ENCODE measurements around the gene RELT. TPM values are rescaled to one million over a fixed set of nuclear protein-coding genes. Genes with fewer than 3 reads are reported as not detected.

The RELT gene
- total and polyA plus RNA-seq, 2 donors (not counting 1 experiment from before 2014, with no cell fraction given): 0.33 to 0.70 TPM

GRCh38 chr11:73361953-73362776 is 14.0 kb upstream of the RELT start:
- no peak overlapping the region for H3K27ac ChIP-seq (ENCODE audit: insufficient read depth, low read length)
- H3K4me3 ChIP-seq (replicated peaks in 1 of 4; ENCODE audit: control extremely low read depth in 1 of 4, insufficient read depth in 1 of 4, low read depth in 3 of 4, low read length in 4 of 4): no peak overlapping the region
- peaks cover 64% of the 10 kb centered on the region for H3K36me3 ChIP-seq (ENCODE audit: control insufficient read depth, insufficient read depth, low read length)
- no peaks in the 10 kb centered on the region for H3K9me3 ChIP-seq (ENCODE audit: control insufficient read depth, insufficient read depth, low read depth, low read length)
- H2AFZ ChIP-seq (ENCODE audit: low read length): no peak overlapping the region
- no peaks in the 10 kb centered on the region for H4K20me1 ChIP-seq (ENCODE audit: control insufficient read depth, extremely low read depth, insufficient read depth, low read length)
- no peak for DNase-seq (ENCODE audit: low read depth in 2 of 2)
- no peaks in the 10 kb centered on the region for H3K27me3 ChIP-seq (ENCODE audit: control insufficient read depth, insufficient read depth, low read length)
- H3K9ac ChIP-seq (ENCODE audit: insufficient read depth, low read length): no peak overlapping the region
- H3K4me2 ChIP-seq (ENCODE audit: extremely low read depth, insufficient read depth, low read length): no peak overlapping the region
- TF ChIP-seq EZH2 (IDR thresholded peaks at IDR 0.05; ENCODE audit: low read length, missing control alignments): no peak
- TF ChIP-seq, protein P1, sequence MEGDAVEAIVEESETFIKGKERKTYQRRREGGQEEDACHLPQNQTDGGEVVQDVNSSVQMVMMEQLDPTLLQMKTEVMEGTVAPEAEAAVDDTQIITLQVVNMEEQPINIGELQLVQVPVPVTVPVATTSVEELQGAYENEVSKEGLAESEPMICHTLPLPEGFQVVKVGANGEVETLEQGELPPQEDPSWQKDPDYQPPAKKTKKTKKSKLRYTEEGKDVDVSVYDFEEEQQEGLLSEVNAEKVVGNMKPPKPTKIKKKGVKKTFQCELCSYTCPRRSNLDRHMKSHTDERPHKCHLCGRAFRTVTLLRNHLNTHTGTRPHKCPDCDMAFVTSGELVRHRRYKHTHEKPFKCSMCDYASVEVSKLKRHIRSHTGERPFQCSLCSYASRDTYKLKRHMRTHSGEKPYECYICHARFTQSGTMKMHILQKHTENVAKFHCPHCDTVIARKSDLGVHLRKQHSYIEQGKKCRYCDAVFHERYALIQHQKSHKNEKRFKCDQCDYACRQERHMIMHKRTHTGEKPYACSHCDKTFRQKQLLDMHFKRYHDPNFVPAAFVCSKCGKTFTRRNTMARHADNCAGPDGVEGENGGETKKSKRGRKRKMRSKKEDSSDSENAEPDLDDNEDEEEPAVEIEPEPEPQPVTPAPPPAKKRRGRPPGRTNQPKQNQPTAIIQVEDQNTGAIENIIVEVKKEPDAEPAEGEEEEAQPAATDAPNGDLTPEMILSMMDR (conservative IDR thresholded peaks at IDR 0.05 in 1 of 2, IDR thresholded peaks at IDR 0.05 in 1 of 2; ENCODE audit: low read depth in 1 of 2, low read length in 2 of 2): no peak
- H3K4me1 ChIP-seq (ENCODE audit: control insufficient read depth, extremely low read depth, insufficient read depth, low read length): peaks cover 24% of the 10 kb centered on the region
- H3K79me2 ChIP-seq (ENCODE audit: control insufficient read depth, insufficient read depth, low read length): no peaks in the 10 kb centered on the region

DNA sequence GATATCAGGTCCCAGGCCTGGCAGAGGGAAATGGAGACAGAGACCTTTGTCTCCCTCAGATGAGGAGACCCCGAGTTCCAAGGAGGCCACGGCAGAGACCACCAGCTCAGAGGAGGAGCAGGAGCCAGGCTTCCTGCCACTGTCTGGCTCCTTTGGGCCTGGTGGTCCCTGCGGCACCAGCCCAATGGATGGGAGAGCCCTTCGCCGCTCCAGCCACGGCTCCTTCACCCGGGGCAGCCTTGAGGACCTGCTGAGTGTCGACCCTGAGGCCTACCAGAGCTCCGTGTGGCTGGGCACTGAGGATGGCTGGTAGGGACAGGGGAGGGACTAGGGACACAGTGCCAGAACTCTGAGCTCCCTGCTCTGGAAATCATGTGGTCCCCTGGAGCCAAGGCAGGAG is 13.1 kb upstream of the RELT start:
- Histone ChIP-seq H3K9ac (ENCODE audit: insufficient read depth, low read length) (no peak overlapping the region), H3K36me3 (ENCODE audit: control insufficient read depth, insufficient read depth, low read length) (peaks cover 63% of the 10 kb centered on the region), H3K4me2 (ENCODE audit: extremely low read depth, insufficient read depth, low read length) (no peak overlapping the region), H3K4me3 (replicated peaks in 1 of 4; ENCODE audit: control extremely low read depth in 1 of 4, insufficient read depth in 1 of 4, low read depth in 3 of 4, low read length in 4 of 4) (no peak overlapping the region), H3K4me1 (ENCODE audit: control insufficient read depth, extremely low read depth, insufficient read depth, low read length) (peaks cover 14% of the 10 kb centered on the region), H3K27ac (ENCODE audit: insufficient read depth, low read length) (no peak overlapping the region), H3K27me3 (ENCODE audit: control insufficient read depth, insufficient read depth, low read length) (no peaks in the 10 kb centered on the region), H4K20me1 (ENCODE audit: control insufficient read depth, extremely low read depth, insufficient read depth, low read length) (no peaks in the 10 kb centered on the region), H3K79me2 (ENCODE audit: control insufficient read depth, insufficient read depth, low read length) (no peaks in the 10 kb centered on the region), H3K9me3 (ENCODE audit: control insufficient read depth, insufficient read depth, low read depth, low read length) (no peaks in the 10 kb centered on the region), H2AFZ (ENCODE audit: low read length) (no peak overlapping the region)
- no peak for TF ChIP-seq EZH2 (IDR thresholded peaks at IDR 0.05; ENCODE audit: low read length, missing control alignments)
- TF ChIP-seq, protein P1 (conservative IDR thresholded peaks at IDR 0.05 in 1 of 2, IDR thresholded peaks at IDR 0.05 in 1 of 2; ENCODE audit: low read depth in 1 of 2, low read length in 2 of 2): no peak
- no peak for DNase-seq (ENCODE audit: low read depth in 2 of 2)

DNA sequence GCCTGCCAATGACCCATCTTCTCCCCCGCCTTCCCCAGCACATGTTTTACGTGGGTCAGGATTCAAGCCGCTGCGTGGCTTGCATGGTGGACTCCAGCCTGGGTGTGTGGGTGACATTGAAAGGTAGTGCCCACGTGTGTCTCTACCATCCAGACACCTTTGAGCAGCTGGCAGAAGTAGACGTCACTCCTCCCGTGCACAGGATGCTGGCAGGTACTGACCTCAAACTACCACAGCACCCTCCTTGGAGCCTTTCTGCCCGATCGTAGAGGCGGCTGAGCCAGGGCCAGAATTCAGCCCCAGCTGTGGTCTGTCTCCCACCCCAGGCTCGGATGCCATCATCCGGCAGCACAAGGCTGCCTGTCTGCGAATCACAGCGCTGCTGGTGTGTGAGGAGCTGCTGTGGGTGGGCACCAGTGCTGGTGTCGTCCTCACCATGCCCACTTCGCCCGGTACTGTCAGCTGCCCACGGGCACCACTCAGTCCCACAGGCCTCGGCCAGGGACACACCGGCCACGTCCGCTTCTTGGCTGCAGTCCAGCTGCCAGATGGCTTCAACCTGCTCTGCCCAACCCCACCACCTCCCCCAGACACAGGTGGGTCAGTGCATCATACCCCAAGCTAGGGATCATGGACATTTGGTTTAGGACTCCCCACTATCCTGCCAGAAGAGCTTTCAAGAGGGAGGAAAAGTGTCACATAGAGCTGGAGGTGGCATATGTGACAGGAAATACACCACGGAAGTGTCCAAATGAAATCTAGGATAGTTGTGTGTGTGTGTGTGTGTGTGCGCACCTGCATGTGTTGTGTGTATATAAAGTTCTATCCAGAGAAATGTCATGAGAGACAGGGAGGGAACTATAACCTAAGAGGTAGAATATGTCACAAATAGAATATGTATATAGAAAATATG is 10.6 kb upstream of the RELT start:
- Histone ChIP-seq H3K9me3 (ENCODE audit: control insufficient read depth, insufficient read depth, low read depth, low read length) (no peaks in the 10 kb centered on the region), H2AFZ (ENCODE audit: low read length) (no peak overlapping the region), H3K27me3 (ENCODE audit: control insufficient read depth, insufficient read depth, low read length) (no peaks in the 10 kb centered on the region), H3K9ac (ENCODE audit: insufficient read depth, low read length) (no peak overlapping the region), H3K79me2 (ENCODE audit: control insufficient read depth, insufficient read depth, low read length) (no peaks in the 10 kb centered on the region), H3K4me3 (replicated peaks in 1 of 4; ENCODE audit: control extremely low read depth in 1 of 4, insufficient read depth in 1 of 4, low read depth in 3 of 4, low read length in 4 of 4) (no peak overlapping the region), H3K4me2 (ENCODE audit: extremely low read depth, insufficient read depth, low read length) (no peak overlapping the region), H3K36me3 (ENCODE audit: control insufficient read depth, insufficient read depth, low read length) (peaks cover 56% of the 10 kb centered on the region), H3K27ac (ENCODE audit: insufficient read depth, low read length) (no peak overlapping the region), H3K4me1 (ENCODE audit: control insufficient read depth, extremely low read depth, insufficient read depth, low read length) (no peaks in the 10 kb centered on the region), H4K20me1 (ENCODE audit: control insufficient read depth, extremely low read depth, insufficient read depth, low read length) (no peaks in the 10 kb centered on the region)
- TF ChIP-seq EZH2 (IDR thresholded peaks at IDR 0.05; ENCODE audit: low read length, missing control alignments): no peak
- TF ChIP-seq, protein P1 (conservative IDR thresholded peaks at IDR 0.05 in 1 of 2, IDR thresholded peaks at IDR 0.05 in 1 of 2; ENCODE audit: low read depth in 1 of 2, low read length in 2 of 2): no peak
- no peak for DNase-seq (ENCODE audit: low read depth in 2 of 2)
